GM12874 (cell line): ENCODE measurements around the gene CRCP.

Experiments used
- CTCF ChIP-seq: IDR thresholded peaks from 2 replicates; pipeline ENCODE4 v1.5.1; 2011; ENCODE audit warnings: low read depth, mild to moderate bottlenecking, control low read depth, low read length, moderate library complexity; ENCODE audit not compliant: insufficient read depth

CRCP gene

GRCh38 chr7:66114743-66115649, at the start of gene CRCP:
CRCP (plus strand) TSS chr7:66114847; CDS start chr7:66114963, 116 bp downstream.
- peak; percentile 38; the same call in 1 of the 2 replicates for TF ChIP-seq CTCF

GRCh38 chr7:66069732-66070131, 44.9 kb upstream of the CRCP start:
- no peak for TF ChIP-seq CTCF

GRCh38 chr7:66070222-66070621, 44.4 kb upstream of the CRCP start:
- TF ChIP-seq CTCF, result no peak

- TF ChIP-seq CTCF, result no peak
These were observed 38.8 kb upstream of the CRCP start, which contains the start of gene ASL for GRCh38 chr7:66075590-66076461. ASL (plus strand) TSS chr7:66075819; CDS start chr7:66076082, 263 bp downstream.

GRCh38 chr7:66076462-66077329, 38.0 kb upstream of the CRCP start:
- no peak for TF ChIP-seq CTCF

- no peak for TF ChIP-seq CTCF
These were observed 36.6 kb upstream of the CRCP start for GRCh38 chr7:66078067-66078466.

- no peak for TF ChIP-seq CTCF
These were observed 32.6 kb upstream of the CRCP start for GRCh38 chr7:66082083-66082482.
